Stimulated activated naive B cell treated with anti-CD40 and anti-IgM and Interleukin-4, amounts not matched to agents 10 μg/mL and 1 μg/mL and 100 μg/mL, for 72 hours (primary cell): ENCODE measurements around the gene CDHR1.

ENCODE experiments used
- ATAC-seq, 2 donors: fragments of 150-1000 bp; cut with Tn5 transposase; replicated peaks; 2 replicates each; pipeline ENCODE4 v1.10.0; 2021; ENCODE audit warnings: moderate library complexity in 1 of 2
- DNase-seq: peaks from one replicate; pipeline ENCODE4 v3.0.0; 2021
- H3K27ac Mint-ChIP-seq: one replicate; pipeline ENCODE4 v1.8.0; 2022; ENCODE audit warnings: mild to moderate bottlenecking, mixed read lengths
- H3K27me3 Mint-ChIP-seq, 2 donors: one replicate each; pipeline ENCODE4 v1.8.0; 2022; ENCODE audit warnings: mixed read lengths in 2 of 2
- H3K36me3 Mint-ChIP-seq, 2 donors: one replicate each; pipeline ENCODE4 v1.8.0; 2022; ENCODE audit warnings: mixed read lengths in 2 of 2, mild to moderate bottlenecking in 1 of 2
- H3K4me1 Mint-ChIP-seq, 2 donors: one replicate each; pipeline ENCODE4 v1.8.0; 2022; ENCODE audit warnings: mixed read lengths in 2 of 2, mild to moderate bottlenecking in 1 of 2
- H3K4me3 Mint-ChIP-seq, 2 donors: one replicate each; pipeline ENCODE4 v1.8.0; 2022; ENCODE audit warnings: mild to moderate bottlenecking in 2 of 2, mixed read lengths in 2 of 2, moderate library complexity in 1 of 2
- H3K9me3 Mint-ChIP-seq, 2 donors: one replicate each; pipeline ENCODE4 v1.8.0; 2022; ENCODE audit warnings: mixed read lengths in 2 of 2, mild to moderate bottlenecking in 1 of 2

The CDHR1 gene

DNA sequence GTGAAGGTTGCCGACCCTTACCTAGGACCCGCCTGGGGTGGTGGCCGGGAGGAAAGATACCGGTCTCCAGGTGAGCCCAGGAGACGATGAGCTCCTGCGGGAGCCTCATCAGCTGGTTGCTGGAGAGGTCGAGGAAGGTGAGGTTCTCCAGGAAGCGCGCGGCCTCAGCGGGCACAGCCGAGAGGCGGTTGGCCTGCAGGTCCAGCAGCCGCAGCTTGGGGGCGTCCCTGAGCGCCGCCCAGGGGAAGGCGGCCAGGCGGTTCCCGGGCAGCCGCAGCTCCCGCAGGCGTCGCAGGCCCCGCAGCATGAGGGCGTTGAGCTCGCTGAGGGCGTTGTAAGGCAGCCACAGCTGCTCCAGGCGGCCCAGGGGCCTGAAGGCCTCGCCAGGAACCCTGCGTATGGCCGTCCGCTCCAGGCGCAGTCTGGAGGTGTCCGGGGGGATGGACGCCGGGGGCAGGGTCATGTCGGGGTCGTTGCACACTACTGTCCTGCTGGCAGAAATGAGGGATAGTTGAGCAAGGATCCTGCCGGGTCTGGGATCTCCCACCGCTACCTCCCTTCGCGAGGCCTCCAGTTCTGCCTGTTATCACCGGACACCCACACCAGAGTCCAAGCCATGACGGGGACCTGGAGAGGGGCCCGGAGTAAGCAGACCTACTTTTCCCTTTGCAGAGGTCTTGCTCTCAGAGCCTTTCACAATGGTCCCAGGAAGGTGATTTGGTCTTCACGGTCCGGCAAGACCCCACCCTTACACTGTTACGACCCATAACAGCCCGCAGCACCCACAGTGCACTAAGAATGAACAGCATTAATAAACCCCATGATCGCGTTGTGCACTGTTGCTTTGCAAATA is 43.1 kb downstream of the CDHR1 start:
- Mint-ChIP-seq H3K9me3 (no peaks in the 10 kb centered on the region), H3K4me1 (no peaks in the 10 kb centered on the region), H3K4me3 (no peak overlapping the region), H3K27ac (no peak overlapping the region), H3K27me3 (peaks cover 14 to 20% of the 10 kb centered on the region in 2 donors), H3K36me3 (no peaks in the 10 kb centered on the region)
- no peak for DNase-seq
- no peak for ATAC-seq

DNA sequence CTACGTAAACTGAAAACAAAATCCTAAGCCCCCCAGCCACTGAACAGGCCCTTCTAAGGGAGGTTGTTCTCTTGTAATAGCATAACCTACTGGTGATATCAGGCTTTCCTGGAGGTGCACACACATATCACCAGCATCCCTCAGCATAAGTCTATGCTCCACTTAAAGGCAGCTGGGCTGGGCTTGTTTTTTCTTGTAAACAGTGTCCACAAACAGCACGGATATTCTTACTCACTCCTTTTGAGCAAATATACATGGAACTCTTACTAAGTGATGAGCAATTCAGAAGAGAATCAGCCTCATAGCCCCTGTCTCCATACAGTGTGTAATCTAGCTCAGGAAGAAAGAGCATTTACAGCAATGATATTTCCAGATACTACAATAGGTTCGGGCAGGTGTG is 44.6 kb downstream of the CDHR1 start:
- Mint-ChIP-seq H3K4me1 (no peaks in the 10 kb centered on the region), H3K27me3 (peaks cover 13 to 17% of the 10 kb centered on the region in 2 donors), H3K27ac (no peak overlapping the region), H3K36me3 (no peaks in the 10 kb centered on the region), H3K9me3 (no peaks in the 10 kb centered on the region), H3K4me3 (no peak overlapping the region)
- ATAC-seq (no peak), DNase-seq (no peak)

DNA sequence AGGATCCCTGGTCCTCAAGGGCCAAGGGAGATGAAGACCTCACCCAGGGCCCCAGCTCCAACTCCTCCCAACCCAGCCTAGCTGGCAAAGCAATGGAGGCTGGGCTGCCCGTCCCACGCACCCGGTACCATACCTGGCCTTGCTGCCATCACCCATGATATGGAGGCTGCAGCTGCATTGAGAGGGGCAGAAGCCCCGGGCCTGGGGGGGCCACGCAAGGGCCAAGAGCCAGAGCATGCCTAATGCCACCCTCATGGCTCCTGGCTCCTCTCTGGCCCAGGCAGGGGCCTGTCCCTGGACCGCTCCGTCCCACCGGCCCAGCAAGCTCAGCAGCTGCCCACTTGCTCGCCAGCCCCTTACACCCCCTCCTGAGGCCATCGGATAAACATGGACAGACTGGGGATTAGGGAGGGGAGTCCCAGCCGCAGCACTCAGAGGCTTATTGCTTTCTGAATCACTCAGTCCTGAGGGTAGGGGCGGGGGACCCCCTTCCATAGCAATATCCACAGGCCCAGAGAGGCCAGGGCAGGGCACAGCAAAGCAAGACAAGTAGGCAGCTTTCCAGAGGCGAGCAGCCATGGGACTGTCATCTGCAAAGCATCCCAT is 47.0 kb downstream of the CDHR1 start, which contains the start of gene LRIT1:
TSS of gene LRIT1 (minus strand) at position 362 of the 606 bp plus-strand sequence. CDS start at position 255, 107 bp downstream.
- H3K27ac Mint-ChIP-seq = no peak within 1 kb of the TSS
- no peaks in the 10 kb centered on the region for H3K36me3 Mint-ChIP-seq
- ATAC-seq = no peak
- H3K4me3 Mint-ChIP-seq = no peak within 1 kb of the TSS
- no peaks in the 10 kb centered on the region for H3K4me1 Mint-ChIP-seq
- H3K9me3 Mint-ChIP-seq = no peaks in the 10 kb centered on the region
- peaks cover 13 to 20% of the 10 kb centered on the region in 2 donors for H3K27me3 Mint-ChIP-seq
- no peak for DNase-seq

DNA sequence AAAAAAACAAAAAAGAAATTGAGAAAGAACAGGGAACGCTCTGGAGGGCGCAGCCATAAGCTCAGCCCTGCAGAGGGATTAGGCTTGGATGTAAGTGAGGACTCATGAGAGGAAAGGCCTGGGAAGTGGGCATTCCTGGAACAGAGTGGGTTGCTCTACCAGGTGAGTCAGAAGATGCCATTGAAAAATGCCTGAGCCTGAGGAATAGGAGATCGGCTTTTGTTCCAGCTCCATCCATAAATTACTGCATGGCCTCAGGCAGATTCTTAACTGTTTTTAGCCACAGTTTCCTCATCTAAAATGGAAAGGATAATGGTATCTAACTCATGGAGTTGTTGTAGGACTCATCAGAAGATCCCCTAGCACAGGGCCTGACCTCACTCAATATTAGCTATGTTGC is 49.4 kb downstream of the CDHR1 start:
- H3K9me3 Mint-ChIP-seq = no peaks in the 10 kb centered on the region
- peaks cover 8 to 10% of the 10 kb centered on the region in 2 donors for H3K27me3 Mint-ChIP-seq
- no peak overlapping the region for H3K4me3 Mint-ChIP-seq
- DNase-seq (no peak), ATAC-seq (no peak)
- H3K27ac Mint-ChIP-seq = no peak overlapping the region
- H3K36me3 Mint-ChIP-seq = no peaks in the 10 kb centered on the region
- no peaks in the 10 kb centered on the region for H3K4me1 Mint-ChIP-seq

DNA sequence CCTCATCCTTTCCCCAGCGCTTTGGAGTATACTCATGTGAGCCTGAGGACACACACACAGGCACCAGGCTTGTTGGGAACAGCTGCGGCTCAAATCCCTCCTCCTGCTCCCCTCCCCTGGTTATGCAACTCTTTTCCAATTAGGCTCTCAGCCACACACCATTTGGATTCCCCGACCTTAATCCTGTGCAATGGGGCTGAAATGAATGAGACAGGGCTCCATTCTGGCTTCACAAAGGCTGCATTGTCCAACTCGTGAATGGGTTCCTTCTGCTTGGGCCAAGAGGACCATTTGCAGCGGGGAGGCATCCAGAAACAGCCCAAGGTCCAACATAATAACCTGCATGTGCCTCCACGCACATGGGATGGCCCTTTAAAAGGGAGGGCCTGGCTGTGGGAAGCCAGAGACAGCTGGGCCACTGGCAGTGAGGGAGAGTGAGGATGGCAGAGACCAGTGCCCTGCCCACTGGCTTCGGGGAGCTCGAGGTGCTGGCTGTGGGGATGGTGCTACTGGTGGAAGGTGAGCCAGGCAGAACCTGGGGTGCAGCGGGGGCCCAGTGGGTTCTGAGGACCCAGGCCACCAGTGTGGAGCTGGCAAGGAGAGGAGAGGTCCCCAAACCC is 50.4 kb downstream of the CDHR1 start, which contains the start of gene RGR:
TSS of gene RGR (plus strand) at position 403 of the 620 bp plus-strand sequence. CDS start at position 441, 38 bp downstream.
- ATAC-seq (no peak), DNase-seq (no peak)
- no peak within 1 kb of the TSS for H3K27ac Mint-ChIP-seq
- no peaks in the 10 kb centered on the region for H3K4me1 Mint-ChIP-seq
- H3K27me3 Mint-ChIP-seq = peaks cover 4 to 11% of the 10 kb centered on the region in 2 donors
- no peaks in the 10 kb centered on the region for H3K36me3 Mint-ChIP-seq
- no peaks in the 10 kb centered on the region for H3K9me3 Mint-ChIP-seq
- no peak within 1 kb of the TSS for H3K4me3 Mint-ChIP-seq

DNA sequence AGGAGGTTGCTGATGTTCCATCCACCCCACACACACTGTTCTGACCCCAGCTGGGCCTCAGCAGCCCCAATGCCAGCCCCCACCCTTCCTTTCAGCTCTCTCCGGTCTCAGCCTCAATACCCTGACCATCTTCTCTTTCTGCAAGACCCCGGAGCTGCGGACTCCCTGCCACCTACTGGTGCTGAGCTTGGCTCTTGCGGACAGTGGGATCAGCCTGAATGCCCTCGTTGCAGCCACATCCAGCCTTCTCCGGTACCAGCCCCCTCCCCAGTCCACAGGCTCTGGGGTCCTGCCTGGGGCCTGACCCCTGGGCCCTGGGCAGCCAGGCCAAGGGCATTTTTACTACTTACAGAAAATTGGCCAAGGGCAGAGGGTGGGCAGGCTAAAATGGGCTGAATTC is 53.2 kb downstream of the CDHR1 start:
- no peak for DNase-seq
- no peak overlapping the region for H3K4me3 Mint-ChIP-seq

DNA sequence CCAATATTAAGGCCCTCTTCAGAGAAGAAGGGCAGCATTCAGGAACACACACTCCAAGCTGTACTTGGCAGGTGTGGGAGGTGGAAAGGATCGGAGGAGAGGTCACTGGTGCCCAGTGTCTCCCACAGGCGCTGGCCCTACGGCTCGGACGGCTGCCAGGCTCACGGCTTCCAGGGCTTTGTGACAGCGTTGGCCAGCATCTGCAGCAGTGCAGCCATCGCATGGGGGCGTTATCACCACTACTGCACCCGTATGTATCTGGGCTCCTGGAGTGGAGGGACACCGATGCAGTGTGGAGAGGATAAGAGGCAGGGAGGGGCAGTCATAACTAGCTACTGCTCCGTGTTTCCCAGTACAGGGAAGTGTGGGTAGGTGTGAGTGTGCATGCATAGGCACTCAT is 54.5 kb downstream of the CDHR1 start:
- Mint-ChIP-seq H3K27me3 (peaks cover 11 to 12% of the 10 kb centered on the region in 2 donors), H3K4me1 (no peaks in the 10 kb centered on the region), H3K4me3 (no peak overlapping the region), H3K36me3 (no peaks in the 10 kb centered on the region), H3K27ac (no peak overlapping the region), H3K9me3 (peaks cover 0 to 3% of the 10 kb centered on the region in 2 donors)
- DNase-seq = no peak
- no peak for ATAC-seq

More for the DNA sequence above, 53.2 kb downstream of the CDHR1 start:
- Mint-ChIP-seq H3K4me1 (no peaks in the 10 kb centered on the region), H3K27ac (no peak overlapping the region), H3K9me3 (peaks cover 0 to 3% of the 10 kb centered on the region in 2 donors), H3K36me3 (no peaks in the 10 kb centered on the region), H3K27me3 (peaks cover 11 to 12% of the 10 kb centered on the region in 2 donors)
- ATAC-seq = no peak

DNA sequence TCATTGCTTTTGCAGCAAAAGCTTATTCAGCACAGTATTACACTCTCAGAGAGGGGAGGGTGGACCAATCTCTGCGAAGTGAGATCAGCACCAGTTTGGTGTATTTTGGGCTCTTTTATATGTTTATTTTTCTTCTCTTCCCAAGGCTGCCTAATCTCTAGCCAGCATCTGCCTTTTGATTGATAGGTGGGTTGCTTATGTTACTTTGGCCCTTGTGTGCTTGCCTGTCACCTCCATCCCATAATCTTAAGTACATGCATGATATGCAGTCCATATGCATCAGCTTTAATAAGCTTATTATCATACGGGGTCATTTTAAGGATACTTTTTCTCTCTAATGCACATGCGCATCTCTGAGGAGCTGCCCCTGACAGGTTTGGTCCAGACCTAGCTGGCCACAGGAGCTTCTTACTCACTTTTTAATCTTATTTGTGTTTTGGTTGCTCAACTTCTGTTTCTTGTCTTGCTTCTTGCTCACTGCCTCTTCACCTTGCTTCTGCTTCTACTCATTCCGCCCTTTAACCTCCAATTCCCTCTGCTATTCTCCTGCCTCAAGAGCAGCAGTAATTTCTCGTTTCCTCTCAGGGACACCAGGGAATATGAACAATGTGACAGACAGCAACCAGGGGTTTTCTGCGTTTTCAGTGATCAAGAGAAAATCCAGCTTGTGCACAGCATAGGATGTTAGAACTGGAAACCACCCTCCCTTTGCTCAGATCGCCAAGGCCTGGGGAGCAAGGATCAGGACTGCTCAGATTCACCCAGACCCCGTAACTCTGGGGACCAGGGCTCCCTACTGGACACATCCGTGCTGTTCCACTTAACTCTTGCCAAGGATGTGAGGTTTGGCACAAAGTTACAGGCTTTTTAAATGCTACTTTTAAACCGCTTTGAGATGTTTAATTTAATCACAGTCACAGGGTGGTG is 60.5 kb downstream of the CDHR1 start:
- peaks cover 0 to 3% of the 10 kb centered on the region in 2 donors for H3K9me3 Mint-ChIP-seq
- DNase-seq (no peak), ATAC-seq (no peak)
- H3K4me1 Mint-ChIP-seq = peaks cover 0 to 2% of the 10 kb centered on the region in 2 donors
- no peaks in the 10 kb centered on the region for H3K36me3 Mint-ChIP-seq
- peak overlapping the region; percentile 1 for H3K27ac Mint-ChIP-seq
- H3K27me3 Mint-ChIP-seq = peaks cover 23 to 27% of the 10 kb centered on the region in 2 donors
- no peak overlapping the region for H3K4me3 Mint-ChIP-seq

DNA sequence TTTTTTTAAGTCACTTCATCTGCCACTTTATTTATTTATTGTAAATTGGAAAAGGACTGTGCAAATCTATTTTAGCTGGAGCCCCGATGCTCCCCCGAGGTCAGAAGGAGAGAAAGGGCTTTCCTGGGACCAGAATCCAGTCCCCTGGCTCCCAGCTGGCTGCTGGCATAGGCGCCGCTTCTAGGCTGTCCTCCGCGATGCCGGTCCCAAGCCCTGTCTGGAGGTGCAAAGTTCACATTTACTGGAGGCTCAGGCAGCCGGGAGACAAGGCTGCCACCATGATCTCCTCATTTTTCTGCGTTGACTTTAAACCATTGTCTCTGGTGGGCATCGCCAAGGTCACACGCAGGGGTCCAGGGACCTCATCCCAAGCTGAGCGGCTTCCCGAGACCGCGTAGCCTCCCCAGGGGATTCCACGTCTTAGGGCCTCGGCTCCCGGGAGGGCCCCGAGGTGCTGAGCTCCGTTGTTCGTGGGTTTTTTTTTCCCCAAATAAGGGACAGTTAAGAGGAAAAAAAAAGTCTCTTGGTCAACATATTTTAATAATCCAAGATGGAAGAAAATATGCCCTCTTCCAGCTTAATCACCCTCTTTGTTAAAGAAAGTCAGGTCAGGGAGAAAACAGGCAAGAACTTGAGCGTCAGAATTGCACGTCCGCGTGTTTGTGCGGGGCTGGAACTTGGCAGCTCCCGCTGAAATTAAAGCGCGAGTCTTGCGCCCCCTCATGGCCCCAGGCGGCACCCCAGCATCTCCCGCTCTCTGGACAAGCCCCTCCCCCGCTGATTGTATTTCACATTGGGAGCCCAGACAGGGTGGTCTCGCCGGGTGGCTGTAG is 62.4 kb downstream of the CDHR1 start:
- Mint-ChIP-seq H3K27ac (no peak overlapping the region), H3K4me1 (peaks cover 0 to 2% of the 10 kb centered on the region in 2 donors), H3K9me3 (no peaks in the 10 kb centered on the region), H3K36me3 (no peaks in the 10 kb centered on the region), H3K4me3 (no peak overlapping the region), H3K27me3 (peaks cover 23 to 28% of the 10 kb centered on the region in 2 donors)
- ATAC-seq (peak; percentile 55 to 71), DNase-seq (peak; percentile 18)

DNA sequence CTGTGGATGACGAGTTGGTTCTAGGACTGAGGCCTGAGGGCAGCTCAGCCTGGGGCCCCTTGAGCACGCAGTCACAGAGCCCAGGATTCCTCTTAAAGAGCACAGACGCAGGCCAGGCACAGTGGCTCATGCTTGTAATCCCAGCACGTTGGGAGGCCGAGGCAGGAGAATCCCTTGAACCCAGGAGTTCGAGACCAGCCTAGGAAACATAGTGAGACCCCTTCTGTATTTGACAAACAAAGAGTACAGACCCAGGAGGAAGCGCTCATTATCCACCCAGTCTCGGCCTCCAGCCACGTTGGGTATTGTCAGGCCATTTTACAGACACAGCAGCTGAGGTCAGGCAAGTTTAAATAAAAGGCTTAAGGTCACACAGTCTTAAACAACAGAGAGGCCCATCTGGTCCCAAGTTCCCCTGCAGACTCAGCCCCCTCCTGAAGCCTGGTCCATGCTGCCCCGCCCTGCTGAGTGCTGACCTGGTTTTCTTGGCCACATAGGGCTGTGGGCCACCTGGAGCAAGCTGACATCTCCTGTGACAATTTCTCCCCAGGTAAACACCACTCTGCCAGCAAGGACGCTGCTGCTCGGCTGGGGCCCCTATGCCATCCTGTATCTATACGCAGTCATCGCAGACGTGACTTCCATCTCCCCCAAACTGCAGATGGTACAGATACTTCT is 63.1 kb downstream of the CDHR1 start:
- peaks cover 0 to 2% of the 10 kb centered on the region in 2 donors for H3K4me1 Mint-ChIP-seq
- H3K27ac Mint-ChIP-seq = no peak overlapping the region
- DNase-seq = no peak
- H3K27me3 Mint-ChIP-seq = peaks cover 25 to 36% of the 10 kb centered on the region in 2 donors
- H3K4me3 Mint-ChIP-seq = no peak overlapping the region
- ATAC-seq = peak in 1 of 2 donors; percentile 6
- no peaks in the 10 kb centered on the region for H3K36me3 Mint-ChIP-seq
- no peaks in the 10 kb centered on the region for H3K9me3 Mint-ChIP-seq

DNA sequence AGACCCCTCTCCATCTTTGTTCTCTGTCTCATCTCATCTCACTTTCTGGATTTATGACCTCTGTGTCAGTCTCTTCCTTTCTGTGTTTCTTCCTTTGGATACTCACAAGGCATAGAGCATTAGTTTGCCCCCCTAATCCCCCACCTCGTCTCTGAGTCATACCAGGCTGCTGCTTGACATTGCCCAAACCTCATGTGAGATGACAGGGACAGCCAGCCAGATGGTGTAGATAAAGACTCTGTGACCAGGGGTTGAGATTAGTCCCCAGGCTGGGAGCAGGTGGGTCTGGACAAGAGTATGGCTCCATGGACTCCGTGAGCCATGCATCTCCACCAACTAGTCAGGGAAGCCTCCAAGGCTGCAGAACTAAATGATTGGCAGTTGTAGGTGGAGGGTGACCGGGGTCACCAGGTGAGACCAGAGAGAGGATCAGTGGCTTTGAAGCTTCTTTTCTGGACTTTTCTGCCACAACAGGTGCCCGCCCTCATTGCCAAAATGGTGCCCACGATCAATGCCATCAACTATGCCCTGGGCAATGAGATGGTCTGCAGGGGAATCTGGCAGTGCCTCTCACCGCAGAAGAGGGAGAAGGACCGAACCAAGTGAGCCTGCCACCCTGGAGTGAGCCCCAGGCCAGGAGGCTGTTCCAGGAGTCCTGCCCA is 63.8 kb downstream of the CDHR1 start:
- DNase-seq (no peak), ATAC-seq (no peak)
- H3K9me3 Mint-ChIP-seq = no peaks in the 10 kb centered on the region
- H3K36me3 Mint-ChIP-seq = no peaks in the 10 kb centered on the region
- no peak overlapping the region for H3K4me3 Mint-ChIP-seq
- H3K27ac Mint-ChIP-seq = no peak overlapping the region
- peaks cover 0 to 2% of the 10 kb centered on the region in 2 donors for H3K4me1 Mint-ChIP-seq
- H3K27me3 Mint-ChIP-seq = peaks cover 32 to 43% of the 10 kb centered on the region in 2 donors

DNA sequence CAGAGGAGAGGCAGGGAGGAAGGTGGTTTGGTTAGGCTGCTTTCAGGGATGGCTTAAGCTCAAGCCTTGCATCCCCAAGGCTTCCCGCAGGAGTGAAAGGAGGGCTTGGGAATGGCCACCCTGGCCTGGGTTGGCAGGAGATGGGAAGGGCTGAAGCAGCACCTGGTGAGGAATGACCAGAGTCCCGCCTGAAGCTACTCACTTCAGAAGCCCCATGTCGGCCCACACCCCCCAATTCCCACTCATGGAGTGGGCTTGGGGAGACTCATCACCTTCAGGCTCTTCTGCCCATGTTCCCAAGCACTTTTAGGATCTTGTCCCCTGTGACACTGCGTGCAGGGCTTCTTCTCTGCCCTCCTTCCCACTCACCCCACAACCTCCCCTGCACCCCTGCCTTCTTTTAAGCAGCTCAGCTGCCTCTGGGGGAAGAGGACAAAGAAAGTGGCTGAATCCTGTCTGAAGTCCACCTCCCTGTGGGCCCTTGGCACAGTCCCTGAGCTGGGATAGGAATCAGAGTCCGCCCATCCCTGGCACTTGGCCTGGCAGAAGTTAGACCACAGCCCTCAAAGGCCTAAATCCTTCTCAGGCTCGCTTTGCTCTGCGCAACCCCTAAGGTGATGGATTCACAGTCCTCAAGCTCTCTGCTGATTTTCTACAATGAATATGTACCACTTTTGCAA is 67.0 kb downstream of the CDHR1 start:
- H3K9me3 Mint-ChIP-seq = no peaks in the 10 kb centered on the region
- H3K4me3 Mint-ChIP-seq = no peak overlapping the region
- peaks cover 48 to 69% of the 10 kb centered on the region in 2 donors for H3K27me3 Mint-ChIP-seq

More for the DNA sequence above, 67.0 kb downstream of the CDHR1 start:
- ATAC-seq (no peak), DNase-seq (no peak)
- Mint-ChIP-seq H3K27ac (no peak overlapping the region), H3K36me3 (no peaks in the 10 kb centered on the region), H3K4me1 (peaks cover 6 to 7% of the 10 kb centered on the region in 2 donors)
